ENCODE measurements around the gene EML4. TPM values are rescaled to one million over a fixed set of nuclear protein-coding genes. Genes with fewer than 3 reads are reported as not detected.
"Not testable (repeated sequence)": the region's sequence is repeated elsewhere in the genome, so short reads cannot be mapped to it uniquely, and the experiment has no call there.

Gene EML4
- total RNA-seq, 1 donor from 2014 or later = 68.2 TPM

DNA sequence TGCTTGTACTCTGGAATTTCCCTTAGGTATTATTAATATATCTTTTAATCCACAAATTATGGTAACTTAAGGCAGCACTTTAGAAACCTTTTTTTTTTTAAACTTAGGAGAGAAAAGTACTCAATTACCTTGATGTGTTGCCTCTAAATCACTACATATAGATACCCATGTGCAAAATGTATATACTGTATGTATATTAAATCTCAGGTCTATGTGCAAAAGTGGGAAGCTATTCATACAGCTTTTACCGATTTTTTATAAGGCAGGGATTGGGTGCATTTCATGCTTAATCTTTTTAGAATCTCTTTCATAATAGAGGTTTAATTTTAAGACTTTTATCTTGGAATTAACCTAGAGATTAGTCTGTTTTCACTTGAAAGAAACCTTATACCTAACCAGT lies 3.4 kb downstream of the EML4 start:
- Histone ChIP-seq H3K27me3 (ENCODE audit: insufficient read depth, low read length) (no peaks in the 10 kb centered on the region), H3K79me2 (ENCODE audit: insufficient read depth, low read length) (peaks cover 81% of the 10 kb centered on the region), H3K4me1 (ENCODE audit: insufficient read depth, low read length) (peaks cover 14% of the 10 kb centered on the region), H3K36me3 (ENCODE audit: insufficient read depth, low read length) (no peaks in the 10 kb centered on the region), H3K9me3 (ENCODE audit: insufficient read depth, low read depth, low read length) (no peaks in the 10 kb centered on the region), H3K4me2 (ENCODE audit: low read length) (no peak overlapping the region), H3K9ac (ENCODE audit: low read length) (no peak overlapping the region), H3K27ac (ENCODE audit: low read depth, low read length) (no peak overlapping the region), H3K4me3 (ENCODE audit: insufficient read depth, low read depth, low read length) (no peak overlapping the region), H2AFZ (ENCODE audit: low read depth, low read length) (no peak overlapping the region), H4K20me1 (ENCODE audit: insufficient read depth, low read length) (peaks cover 33% of the 10 kb centered on the region)
- TF ChIP-seq, protein P1, sequence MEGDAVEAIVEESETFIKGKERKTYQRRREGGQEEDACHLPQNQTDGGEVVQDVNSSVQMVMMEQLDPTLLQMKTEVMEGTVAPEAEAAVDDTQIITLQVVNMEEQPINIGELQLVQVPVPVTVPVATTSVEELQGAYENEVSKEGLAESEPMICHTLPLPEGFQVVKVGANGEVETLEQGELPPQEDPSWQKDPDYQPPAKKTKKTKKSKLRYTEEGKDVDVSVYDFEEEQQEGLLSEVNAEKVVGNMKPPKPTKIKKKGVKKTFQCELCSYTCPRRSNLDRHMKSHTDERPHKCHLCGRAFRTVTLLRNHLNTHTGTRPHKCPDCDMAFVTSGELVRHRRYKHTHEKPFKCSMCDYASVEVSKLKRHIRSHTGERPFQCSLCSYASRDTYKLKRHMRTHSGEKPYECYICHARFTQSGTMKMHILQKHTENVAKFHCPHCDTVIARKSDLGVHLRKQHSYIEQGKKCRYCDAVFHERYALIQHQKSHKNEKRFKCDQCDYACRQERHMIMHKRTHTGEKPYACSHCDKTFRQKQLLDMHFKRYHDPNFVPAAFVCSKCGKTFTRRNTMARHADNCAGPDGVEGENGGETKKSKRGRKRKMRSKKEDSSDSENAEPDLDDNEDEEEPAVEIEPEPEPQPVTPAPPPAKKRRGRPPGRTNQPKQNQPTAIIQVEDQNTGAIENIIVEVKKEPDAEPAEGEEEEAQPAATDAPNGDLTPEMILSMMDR (IDR thresholded peaks at IDR 0.05; ENCODE audit: insufficient read depth, low read depth, low read length) = no peak
- TF ChIP-seq EZH2 (IDR thresholded peaks at IDR 0.05; ENCODE audit: insufficient read depth, low read length) = no peak
- DNase-seq (ENCODE audit: low read depth) = no peak
- Mint-ChIP-seq H3K4me3 (ENCODE audit: unreplicated experiment) (peak overlapping the region; percentile 70), H3K4me1 (ENCODE audit: low read depth, unreplicated experiment) (peaks cover 9% of the 10 kb centered on the region), H3K9me3 (ENCODE audit: unreplicated experiment) (no peaks in the 10 kb centered on the region), H3K27me3 (ENCODE audit: low read depth, unreplicated experiment) (no peaks in the 10 kb centered on the region), H3K36me3 (ENCODE audit: low read depth, unreplicated experiment) (no peaks in the 10 kb centered on the region), H3K27ac (ENCODE audit: unreplicated experiment) (no peak overlapping the region)
- FAIRE-seq = no peak

DNA sequence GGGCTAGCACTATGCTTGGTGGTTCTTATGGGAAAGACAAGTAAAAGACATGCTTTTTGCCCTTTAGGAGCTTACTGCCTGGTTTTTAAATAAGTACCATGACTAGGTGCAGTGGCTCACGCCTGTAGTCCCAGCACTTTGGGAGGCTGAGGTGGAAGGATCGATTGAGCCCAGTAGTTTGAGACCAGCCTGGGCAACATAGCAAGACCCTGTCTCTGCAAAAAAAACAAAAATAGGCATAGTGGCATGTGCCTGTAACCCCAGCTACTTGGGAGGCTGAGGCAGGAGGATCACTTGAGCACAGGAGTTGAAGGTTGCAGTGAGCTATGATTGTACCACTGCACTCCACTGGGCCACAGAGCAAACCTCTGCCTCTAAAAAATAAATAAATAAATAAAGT lies 4.3 kb downstream of the EML4 start:
- not testable (repeated sequence) for H2AFZ ChIP-seq (ENCODE audit: low read depth, low read length); H3K27ac Mint-ChIP-seq (ENCODE audit: unreplicated experiment); H3K4me3 ChIP-seq (ENCODE audit: insufficient read depth, low read depth, low read length); H3K4me2 ChIP-seq (ENCODE audit: low read length); H3K4me1 Mint-ChIP-seq (ENCODE audit: low read depth, unreplicated experiment); H3K9me3 ChIP-seq (ENCODE audit: insufficient read depth, low read depth, low read length); H3K27ac ChIP-seq (ENCODE audit: low read depth, low read length); H3K4me3 Mint-ChIP-seq (ENCODE audit: unreplicated experiment); H3K9me3 Mint-ChIP-seq (ENCODE audit: unreplicated experiment); DNase-seq (ENCODE audit: low read depth); H3K36me3 Mint-ChIP-seq (ENCODE audit: low read depth, unreplicated experiment); FAIRE-seq; H3K36me3 ChIP-seq (ENCODE audit: insufficient read depth, low read length); H3K27me3 ChIP-seq (ENCODE audit: insufficient read depth, low read length); H3K9ac ChIP-seq (ENCODE audit: low read length); H3K27me3 Mint-ChIP-seq (ENCODE audit: low read depth, unreplicated experiment)
- peaks cover 39% of the 10 kb centered on the region for H4K20me1 ChIP-seq (ENCODE audit: insufficient read depth, low read length)
- H3K4me1 ChIP-seq (ENCODE audit: insufficient read depth, low read length) = peaks cover 14% of the 10 kb centered on the region
- peaks cover 90% of the 10 kb centered on the region for H3K79me2 ChIP-seq (ENCODE audit: insufficient read depth, low read length)

DNA sequence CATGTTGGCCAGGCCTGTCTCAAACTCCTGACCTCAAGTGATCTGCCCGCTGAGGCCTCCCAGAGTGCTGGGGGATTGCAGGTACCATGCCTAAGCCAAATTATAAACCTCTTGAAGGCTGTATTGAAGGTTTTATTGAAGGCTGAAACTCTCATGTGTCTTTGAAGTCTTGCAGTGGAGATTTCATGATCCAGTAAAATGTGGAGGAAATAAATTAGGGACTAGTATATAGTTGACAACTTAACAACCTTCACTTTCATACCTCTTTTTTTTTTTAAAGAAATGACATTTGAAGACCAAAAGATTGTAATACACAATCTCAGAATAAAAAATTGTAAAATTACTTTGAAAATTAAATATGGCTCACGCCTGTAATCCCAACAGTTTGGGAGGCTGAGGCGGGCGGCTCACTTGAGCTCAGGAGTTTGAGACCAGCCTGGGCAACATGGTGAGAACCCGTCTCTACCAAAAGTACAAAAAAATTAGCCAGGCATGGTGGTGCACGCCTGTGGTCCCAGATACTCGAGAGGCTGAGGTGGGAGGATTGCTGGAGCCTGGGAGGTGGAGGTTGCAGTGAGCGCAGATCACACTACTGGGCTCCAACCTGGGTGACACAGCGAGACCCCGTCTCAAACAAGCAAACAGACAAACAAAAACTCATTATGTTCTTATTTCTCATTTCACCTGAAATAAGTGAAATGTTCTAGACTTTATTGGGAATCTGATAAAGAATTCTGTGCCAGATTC lies 8.0 kb downstream of the EML4 start:
- no peaks in the 10 kb centered on the region for H3K36me3 ChIP-seq (ENCODE audit: insufficient read depth, low read length)
- H3K4me1 ChIP-seq (ENCODE audit: insufficient read depth, low read length) = no peaks in the 10 kb centered on the region
- FAIRE-seq = no peak
- DNase-seq (ENCODE audit: low read depth) = no peak
- H3K4me2 ChIP-seq (ENCODE audit: low read length) = no peak overlapping the region
- peaks cover 94% of the 10 kb centered on the region for H3K79me2 ChIP-seq (ENCODE audit: insufficient read depth, low read length)
- H3K4me3 Mint-ChIP-seq (ENCODE audit: unreplicated experiment) = no peak overlapping the region
- H3K4me3 ChIP-seq (ENCODE audit: insufficient read depth, low read depth, low read length) = no peak overlapping the region
- no peak overlapping the region for H2AFZ ChIP-seq (ENCODE audit: low read depth, low read length)
- H3K27ac Mint-ChIP-seq (ENCODE audit: unreplicated experiment) = no peak overlapping the region
- peaks cover 5% of the 10 kb centered on the region for H3K36me3 Mint-ChIP-seq (ENCODE audit: low read depth, unreplicated experiment)
- H3K4me1 Mint-ChIP-seq (ENCODE audit: low read depth, unreplicated experiment) = peaks cover 6% of the 10 kb centered on the region
- H4K20me1 ChIP-seq (ENCODE audit: insufficient read depth, low read length) = peaks cover 32% of the 10 kb centered on the region
- no peak for TF ChIP-seq EZH2 (IDR thresholded peaks at IDR 0.05; ENCODE audit: insufficient read depth, low read length)
- TF ChIP-seq, protein P1 (IDR thresholded peaks at IDR 0.05; ENCODE audit: insufficient read depth, low read depth, low read length) = no peak
- H3K9ac ChIP-seq (ENCODE audit: low read length) = no peak overlapping the region
- no peaks in the 10 kb centered on the region for H3K27me3 Mint-ChIP-seq (ENCODE audit: low read depth, unreplicated experiment)
- no peaks in the 10 kb centered on the region for H3K27me3 ChIP-seq (ENCODE audit: insufficient read depth, low read length)
- no peak overlapping the region for H3K27ac ChIP-seq (ENCODE audit: low read depth, low read length)
- no peaks in the 10 kb centered on the region for H3K9me3 ChIP-seq (ENCODE audit: insufficient read depth, low read depth, low read length)
- peaks cover 2% of the 10 kb centered on the region for H3K9me3 Mint-ChIP-seq (ENCODE audit: unreplicated experiment)

Data from astrocyte (in vitro differentiated cells and primary cell).